ENCODE measurements around the gene IMMP2L. TPM values are rescaled to one million over a fixed set of nuclear protein-coding genes. Genes with fewer than 3 reads are reported as not detected.

IMMP2L gene
- total RNA-seq, 1 donor from 2014 or later, result 11.9 TPM

DNA sequence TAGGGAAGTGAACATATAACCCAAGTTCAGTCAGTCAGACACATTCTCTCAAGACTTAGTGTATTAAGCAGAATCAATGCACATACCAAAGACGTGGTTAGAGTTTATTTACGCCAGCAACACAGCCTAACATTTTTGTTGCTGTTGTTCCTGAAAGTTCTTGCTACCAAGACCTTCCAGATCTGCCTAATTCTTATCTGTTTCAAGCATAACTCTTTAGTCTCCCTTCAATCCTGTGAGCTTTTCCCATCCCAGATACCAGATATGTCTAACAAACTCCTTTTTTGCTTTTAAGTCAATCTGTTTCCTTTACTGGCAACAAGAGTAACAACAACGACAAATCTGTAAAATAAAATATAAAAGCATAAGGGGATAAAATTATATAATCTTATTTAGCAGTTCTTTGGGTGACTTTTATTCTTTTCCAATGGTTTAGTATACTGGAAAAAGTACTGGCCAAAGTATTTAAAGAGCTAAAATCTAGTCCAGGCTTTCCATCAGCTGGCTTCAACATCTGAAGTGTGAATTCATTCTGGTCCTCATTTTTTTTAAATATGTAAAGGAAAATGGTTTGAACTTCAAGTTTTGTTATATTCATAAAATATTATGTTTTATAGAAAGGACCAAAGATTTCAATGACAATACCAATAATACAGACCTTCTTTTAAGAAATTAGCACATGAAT is 193.8 kb downstream of the IMMP2L start:
- H3K4me3 Mint-ChIP-seq, result no peak overlapping the region
- no peaks in the 10 kb centered on the region for H3K36me3 Mint-ChIP-seq (ENCODE audit: low read depth)
- H3K9me3 Mint-ChIP-seq, result no peaks in the 10 kb centered on the region
- DNase-seq (ENCODE audit: low read depth, low spot score), result no peak
- H3K27me3 Mint-ChIP-seq (ENCODE audit: low read depth), result no peaks in the 10 kb centered on the region
- peaks cover 4% of the 10 kb centered on the region for H3K4me1 Mint-ChIP-seq
- no peak overlapping the region for H3K27ac Mint-ChIP-seq (ENCODE audit: unreplicated experiment)
- TF ChIP-seq, protein P1, sequence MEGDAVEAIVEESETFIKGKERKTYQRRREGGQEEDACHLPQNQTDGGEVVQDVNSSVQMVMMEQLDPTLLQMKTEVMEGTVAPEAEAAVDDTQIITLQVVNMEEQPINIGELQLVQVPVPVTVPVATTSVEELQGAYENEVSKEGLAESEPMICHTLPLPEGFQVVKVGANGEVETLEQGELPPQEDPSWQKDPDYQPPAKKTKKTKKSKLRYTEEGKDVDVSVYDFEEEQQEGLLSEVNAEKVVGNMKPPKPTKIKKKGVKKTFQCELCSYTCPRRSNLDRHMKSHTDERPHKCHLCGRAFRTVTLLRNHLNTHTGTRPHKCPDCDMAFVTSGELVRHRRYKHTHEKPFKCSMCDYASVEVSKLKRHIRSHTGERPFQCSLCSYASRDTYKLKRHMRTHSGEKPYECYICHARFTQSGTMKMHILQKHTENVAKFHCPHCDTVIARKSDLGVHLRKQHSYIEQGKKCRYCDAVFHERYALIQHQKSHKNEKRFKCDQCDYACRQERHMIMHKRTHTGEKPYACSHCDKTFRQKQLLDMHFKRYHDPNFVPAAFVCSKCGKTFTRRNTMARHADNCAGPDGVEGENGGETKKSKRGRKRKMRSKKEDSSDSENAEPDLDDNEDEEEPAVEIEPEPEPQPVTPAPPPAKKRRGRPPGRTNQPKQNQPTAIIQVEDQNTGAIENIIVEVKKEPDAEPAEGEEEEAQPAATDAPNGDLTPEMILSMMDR (conservative IDR thresholded peaks at IDR 0.05), result no peak

DNA sequence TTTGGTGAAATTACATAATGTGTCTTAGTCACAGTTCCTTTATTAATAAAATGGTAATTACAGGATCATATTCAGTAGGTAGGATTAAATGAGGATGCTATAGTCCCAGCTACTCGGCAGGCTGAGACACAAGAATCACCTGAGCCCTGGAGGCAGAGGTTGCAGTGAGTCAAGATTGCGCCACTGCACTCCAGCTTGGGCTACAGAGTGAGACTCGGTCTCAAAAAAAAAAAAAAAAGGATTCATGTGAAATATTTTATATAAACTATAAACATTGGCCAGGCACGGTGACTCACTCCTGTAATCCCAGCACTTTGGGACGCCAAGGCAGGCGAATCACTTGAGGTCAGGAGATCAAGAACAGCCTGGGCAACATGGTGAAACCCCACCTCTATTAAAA is 197.9 kb downstream of the IMMP2L start:
- Mint-ChIP-seq H3K27me3 (ENCODE audit: low read depth) (no peaks in the 10 kb centered on the region), H3K36me3 (ENCODE audit: low read depth) (no peaks in the 10 kb centered on the region), H3K27ac (ENCODE audit: unreplicated experiment) (no peak overlapping the region), H3K4me1 (peaks cover 4% of the 10 kb centered on the region), H3K9me3 (no peaks in the 10 kb centered on the region), H3K4me3 (no peak overlapping the region)
- DNase-seq (ENCODE audit: low read depth, low spot score), result no peak
- TF ChIP-seq, protein P1 (conservative IDR thresholded peaks at IDR 0.05), result no peak

GRCh38 chr7:111363099-111363498 is 199.2 kb downstream of the IMMP2L start:
- DNase-seq (ENCODE audit: low read depth, low spot score), result no peak
- H3K4me3 Mint-ChIP-seq, result no peak overlapping the region
- TF ChIP-seq, protein P1 (conservative IDR thresholded peaks at IDR 0.05), result no peak
- H3K9me3 Mint-ChIP-seq, result no peaks in the 10 kb centered on the region
- H3K4me1 Mint-ChIP-seq, result peaks cover 4% of the 10 kb centered on the region
- no peak overlapping the region for H3K27ac Mint-ChIP-seq (ENCODE audit: unreplicated experiment)
- H3K27me3 Mint-ChIP-seq (ENCODE audit: low read depth), result no peaks in the 10 kb centered on the region
- H3K36me3 Mint-ChIP-seq (ENCODE audit: low read depth), result no peaks in the 10 kb centered on the region

- H3K36me3 Mint-ChIP-seq (ENCODE audit: low read depth), result no peaks in the 10 kb centered on the region
- no peaks in the 10 kb centered on the region for H3K27me3 Mint-ChIP-seq (ENCODE audit: low read depth)
- DNase-seq (ENCODE audit: low read depth, low spot score), result no peak
- no peak overlapping the region for H3K4me3 Mint-ChIP-seq
- peaks cover 4% of the 10 kb centered on the region for H3K4me1 Mint-ChIP-seq
- H3K9me3 Mint-ChIP-seq, result no peaks in the 10 kb centered on the region
- TF ChIP-seq, protein P1 (conservative IDR thresholded peaks at IDR 0.05), result no peak
- no peak overlapping the region for H3K27ac Mint-ChIP-seq (ENCODE audit: unreplicated experiment)
These were observed 199.7 kb downstream of the IMMP2L start for GRCh38 chr7:111362506-111363054.

DNA sequence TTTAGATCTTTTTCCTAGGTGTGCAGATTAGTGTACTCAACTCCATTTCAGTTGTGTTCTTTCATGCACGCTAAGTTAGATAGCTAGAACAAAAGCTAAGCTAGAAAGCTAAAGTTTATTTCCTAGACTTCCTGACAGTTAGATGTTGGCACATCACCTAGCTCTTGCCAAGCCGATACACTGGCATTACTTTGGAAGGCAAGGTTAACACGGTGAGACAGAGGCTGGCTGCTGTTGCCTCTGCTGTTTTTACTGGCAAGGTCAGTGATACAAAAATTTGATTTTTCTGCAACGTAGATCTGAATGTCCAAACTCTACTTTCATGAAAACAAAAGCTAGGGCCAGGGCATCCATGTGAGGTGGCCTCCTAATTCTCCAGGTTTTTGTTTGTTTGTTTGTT is 203.4 kb downstream of the IMMP2L start:
- TF ChIP-seq, protein P1 (conservative IDR thresholded peaks at IDR 0.05), result no peak
- Mint-ChIP-seq H3K4me1 (peaks cover 4% of the 10 kb centered on the region), H3K27ac (ENCODE audit: unreplicated experiment) (no peak overlapping the region), H3K4me3 (no peak overlapping the region), H3K27me3 (ENCODE audit: low read depth) (no peaks in the 10 kb centered on the region), H3K9me3 (no peaks in the 10 kb centered on the region), H3K36me3 (ENCODE audit: low read depth) (no peaks in the 10 kb centered on the region)
- DNase-seq (ENCODE audit: low read depth, low spot score), result no peak
